ENCODE data around the gene KRT84. TPM values are rescaled to one million over a fixed set of nuclear protein-coding genes. Genes with fewer than 3 reads are reported as not detected.

The KRT84 gene
- total RNA-seq, 4 donors from 2014 or later, result 0.49 to 2.1 (median 0.65) TPM; not detected in 1

GRCh38 chr12:52331833-52332232, 53.6 kb downstream of the KRT84 start:
- Histone ChIP-seq H3K36me3 (no peaks in the 10 kb centered on the region), H3K9me3 (no peaks in the 10 kb centered on the region), H3K27ac (no peak overlapping the region), H3K27me3 (no peaks in the 10 kb centered on the region), H3K4me3 (no peak overlapping the region), H3K4me1 (peaks cover 6% of the 10 kb centered on the region)
- WGBS, result 89% methylated on average over 3 of the region's 3 CpGs
- DNase-seq (ENCODE audit: low spot score in 2 of 2), result no peak
- TF ChIP-seq POLR2AphosphoS5 (IDR thresholded peaks at IDR 0.05) (no peak), CTCF (IDR thresholded peaks at IDR 0.05) (no peak), POLR2A (IDR thresholded peaks at IDR 0.05) (no peak), EP300 (IDR thresholded peaks at IDR 0.05) (no peak)

- no peaks in the 10 kb centered on the region for H3K27me3 ChIP-seq
- 86% methylated on average over 1 of the region's 1 CpG for WGBS
Measured at GRCh38 chr12:52331039-52331438, 54.4 kb downstream of the KRT84 start.

GRCh38 chr12:52327830-52328500, 57.5 kb downstream of the KRT84 start:
- Histone ChIP-seq H3K4me3 (no peak overlapping the region), H3K4me1 (peaks cover 6% of the 10 kb centered on the region), H3K9me3 (no peaks in the 10 kb centered on the region), H3K27me3 (peaks cover 2% of the 10 kb centered on the region), H3K36me3 (no peaks in the 10 kb centered on the region), H3K27ac (no peak overlapping the region)
- TF ChIP-seq POLR2AphosphoS5 (IDR thresholded peaks at IDR 0.05) (no peak), EP300 (IDR thresholded peaks at IDR 0.05) (no peak), CTCF (IDR thresholded peaks at IDR 0.05) (peak in 1 of 2 donors; percentile 3), POLR2A (IDR thresholded peaks at IDR 0.05) (no peak)
- no peak for DNase-seq (ENCODE audit: low spot score in 2 of 2)
- 48% methylated on average over 8 of the region's 10 CpGs for WGBS

More at GRCh38 chr12:52331039-52331438, 54.4 kb downstream of the KRT84 start:
- H3K36me3 ChIP-seq, result no peaks in the 10 kb centered on the region
- H3K27ac ChIP-seq, result no peak overlapping the region
- TF ChIP-seq EP300 (IDR thresholded peaks at IDR 0.05), result no peak
- TF ChIP-seq POLR2AphosphoS5 (IDR thresholded peaks at IDR 0.05), result no peak
- TF ChIP-seq POLR2A (IDR thresholded peaks at IDR 0.05), result no peak
- TF ChIP-seq CTCF (IDR thresholded peaks at IDR 0.05), result no peak
- DNase-seq (ENCODE audit: low spot score in 2 of 2), result no peak
- no peaks in the 10 kb centered on the region for H3K9me3 ChIP-seq
- H3K4me3 ChIP-seq, result no peak overlapping the region
- peaks cover 6% of the 10 kb centered on the region for H3K4me1 ChIP-seq

Other genes starting within 250 kb of the KRT84 start
- 100 to 1,000 TPM in 3 of 4 donors, 10 to 100 TPM in 1; 78.6 to 293 (median 185) TPM for gene KRT80, start 193.6 kb downstream of the KRT84 start, total RNA-seq
- gene KRT7, start 152.4 kb downstream of the KRT84 start, total RNA-seq, result 100 to 1,000 TPM in 3 of 4 donors, 10 to 100 TPM in 1; 95.8 to 176 (median 123) TPM
- 100 to 1,000 TPM in 1 of 4 donors, 10 to 100 TPM in 2, 1 to 10 TPM in 1; 1.0 to 289 (median 37.0) TPM for gene KRT86, start 111.0 kb downstream of the KRT84 start, total RNA-seq
- gene KRT81, start 94.1 kb downstream of the KRT84 start, total RNA-seq, result 100 to 1,000 TPM in 1 of 4 donors, 10 to 100 TPM in 2, under 1 TPM in 1; 0.72 to 346 (median 21.0) TPM
- 10 to 100 TPM in 3 of 4 donors, not detected in 1; 10.3 to 97.1 (median 33.9) TPM for gene KRT83, start 64.3 kb downstream of the KRT84 start, total RNA-seq
- gene KRT85, start 18.2 kb downstream of the KRT84 start, total RNA-seq, result 100 to 1,000 TPM in 2 of 4 donors, 10 to 100 TPM in 1, 1 to 10 TPM in 1; 4.2 to 766 (median 96.1) TPM
- 10 to 100 TPM in 1 of 4 donors, 1 to 10 TPM in 3; 1.3 to 40.7 (median 7.6) TPM for gene KRT82, start 20.7 kb upstream of the KRT84 start, total RNA-seq
- 10 to 100 TPM in 3 of 4 donors, 1 to 10 TPM in 1; 3.3 to 67.9 (median 21.2) TPM for gene KRT75, start 48.7 kb upstream of the KRT84 start, total RNA-seq
- 100 to 1,000 TPM in 3 of 4 donors, 10 to 100 TPM in 1; 44.8 to 765 (median 249) TPM for gene KRT6B, start 66.5 kb upstream of the KRT84 start, total RNA-seq
- gene KRT6C, start 88.2 kb upstream of the KRT84 start, total RNA-seq, result 10 to 100 TPM in 2 of 4 donors, 1 to 10 TPM in 1, not detected in 1; 7.8 to 23.7 (median 14.8) TPM
- gene KRT6A, start 107.6 kb upstream of the KRT84 start, total RNA-seq, result 1,000 to 10,000 TPM in 1 of 4 donors, 100 to 1,000 TPM in 2, 10 to 100 TPM in 1; 57.7 to 1,258 (median 594) TPM
- 1,000 to 10,000 TPM; 3,026 to 9,625 (median 8,067) TPM for gene KRT5, start 134.7 kb upstream of the KRT84 start, total RNA-seq
- gene KRT71, start 167.5 kb upstream of the KRT84 start, total RNA-seq, result 100 to 1,000 TPM in 1 of 4 donors, 10 to 100 TPM in 2, 1 to 10 TPM in 1; 5.5 to 231 (median 70.8) TPM
- gene KRT74, start 188.2 kb upstream of the KRT84 start, total RNA-seq, result 10 to 100 TPM in 3 of 4 donors, 1 to 10 TPM in 1; 2.0 to 44.4 (median 21.2) TPM
- gene KRT72, start 215.8 kb upstream of the KRT84 start, total RNA-seq, result 10 to 100 TPM in 1 of 4 donors, 1 to 10 TPM in 3; 2.0 to 19.2 (median 8.8) TPM
- 10 to 100 TPM in 3 of 4 donors, 1 to 10 TPM in 1; 8.7 to 27.4 (median 17.5) TPM for gene KRT73, start 232.9 kb upstream of the KRT84 start, total RNA-seq

Data from suprapubic skin (tissue), 4 donors.